GM06990 (cell line): ENCODE results near the gene GH2.
A peak's percentile ranks its signal among the peaks of the same experiment; 100 is the strongest.
"Not testable (repeated sequence)": the region's sequence is repeated elsewhere in the genome, so short reads cannot be mapped to it uniquely, and the experiment has no call there.

Source experiments
- DNase-seq: peaks from one replicate; pipeline ENCODE4 v3.0.0-alpha.2; 2011; ENCODE audit not compliant: insufficient read length; ENCODE audit errors: extremely low read depth
- H3K27me3 ChIP-seq: replicated peaks from 2 replicates; pipeline ENCODE4 v1.6.0; 2011; ENCODE audit warnings: low read length; ENCODE audit not compliant: control insufficient read depth, insufficient read depth
- H3K36me3 ChIP-seq: 2 replicates; pipeline ENCODE4 v1.5.1; 2011; ENCODE audit warnings: low read length; ENCODE audit not compliant: control insufficient read depth, insufficient read depth
- H3K4me3 ChIP-seq: replicated peaks from 2 replicates; pipeline ENCODE4 v1.5.1; 2011; ENCODE audit warnings: low read depth, mild to moderate bottlenecking, control low read depth, low read length
- TF ChIP-seq, protein P1 (sequence below): IDR thresholded peaks from 2 replicates; pipeline ENCODE4 v1.5.1; 2011; ENCODE audit warnings: low read length, control low read depth, mild to moderate bottlenecking, inconsistent platforms; ENCODE audit not compliant: insufficient read depth, poor library complexity, severe bottlenecking

The GH2 gene

DNA sequence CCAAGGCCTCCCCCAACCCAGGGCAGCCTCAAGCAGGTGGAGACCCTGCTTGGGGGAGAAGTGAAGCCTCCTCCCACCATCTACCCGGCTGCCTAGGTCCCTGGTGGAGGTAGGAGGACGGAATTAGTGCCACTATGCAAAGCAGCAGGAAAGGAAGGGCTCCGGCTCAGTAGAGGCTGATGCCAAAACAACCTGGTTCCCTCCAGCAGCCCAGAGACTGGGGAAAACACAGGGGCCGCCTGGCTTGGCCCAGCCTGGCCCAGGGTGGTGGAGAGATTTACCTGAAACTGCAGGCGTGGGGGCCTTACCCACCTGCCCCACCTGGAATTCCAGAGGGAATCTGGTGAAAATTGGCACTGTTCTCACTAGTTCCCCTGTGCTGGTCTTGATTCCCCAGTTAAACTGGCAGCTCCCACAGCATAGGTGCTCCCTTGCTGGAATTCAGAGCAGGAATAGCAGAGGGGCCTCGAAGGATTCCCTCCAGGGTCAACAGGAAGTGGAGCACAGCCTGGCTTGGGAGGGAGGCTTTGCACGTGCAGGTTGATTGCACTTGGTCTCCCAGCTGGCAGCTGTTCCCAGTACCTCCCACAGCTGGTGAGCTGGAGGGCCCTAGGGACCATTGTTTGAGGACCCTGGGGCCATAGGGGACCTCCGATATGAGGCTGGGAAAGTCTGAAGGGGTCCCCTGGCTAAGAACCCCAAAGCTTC lies 45.9 kb upstream of the GH2 start:
- Histone ChIP-seq H3K27me3 (no peaks in the 10 kb centered on the region), H3K36me3 (peaks cover 27% of the 10 kb centered on the region), H3K4me3 (no peak overlapping the region)
- DNase-seq, result no peak
- TF ChIP-seq, protein P1, sequence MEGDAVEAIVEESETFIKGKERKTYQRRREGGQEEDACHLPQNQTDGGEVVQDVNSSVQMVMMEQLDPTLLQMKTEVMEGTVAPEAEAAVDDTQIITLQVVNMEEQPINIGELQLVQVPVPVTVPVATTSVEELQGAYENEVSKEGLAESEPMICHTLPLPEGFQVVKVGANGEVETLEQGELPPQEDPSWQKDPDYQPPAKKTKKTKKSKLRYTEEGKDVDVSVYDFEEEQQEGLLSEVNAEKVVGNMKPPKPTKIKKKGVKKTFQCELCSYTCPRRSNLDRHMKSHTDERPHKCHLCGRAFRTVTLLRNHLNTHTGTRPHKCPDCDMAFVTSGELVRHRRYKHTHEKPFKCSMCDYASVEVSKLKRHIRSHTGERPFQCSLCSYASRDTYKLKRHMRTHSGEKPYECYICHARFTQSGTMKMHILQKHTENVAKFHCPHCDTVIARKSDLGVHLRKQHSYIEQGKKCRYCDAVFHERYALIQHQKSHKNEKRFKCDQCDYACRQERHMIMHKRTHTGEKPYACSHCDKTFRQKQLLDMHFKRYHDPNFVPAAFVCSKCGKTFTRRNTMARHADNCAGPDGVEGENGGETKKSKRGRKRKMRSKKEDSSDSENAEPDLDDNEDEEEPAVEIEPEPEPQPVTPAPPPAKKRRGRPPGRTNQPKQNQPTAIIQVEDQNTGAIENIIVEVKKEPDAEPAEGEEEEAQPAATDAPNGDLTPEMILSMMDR, result no peak

DNA sequence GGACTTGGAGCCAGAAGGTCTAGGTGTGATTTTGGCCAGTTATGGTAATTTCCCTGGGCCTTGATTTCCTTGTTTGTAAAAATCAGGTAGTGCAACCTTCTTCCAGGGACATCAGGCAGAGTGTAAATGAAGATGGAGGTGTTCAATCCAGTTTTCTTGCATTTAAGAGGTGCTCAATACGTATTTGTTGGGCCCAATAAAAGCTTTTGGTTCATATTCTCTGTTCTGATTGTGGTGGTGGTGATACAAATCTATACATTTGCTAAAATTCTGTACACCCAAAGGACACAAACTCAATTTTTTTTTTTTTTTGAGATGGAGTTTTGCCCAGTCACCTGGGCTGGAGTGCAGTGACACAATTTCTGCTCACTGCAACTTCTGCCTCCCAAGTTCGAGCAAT lies 44.4 kb upstream of the GH2 start:
- TF ChIP-seq, protein P1, result no peak

DNA sequence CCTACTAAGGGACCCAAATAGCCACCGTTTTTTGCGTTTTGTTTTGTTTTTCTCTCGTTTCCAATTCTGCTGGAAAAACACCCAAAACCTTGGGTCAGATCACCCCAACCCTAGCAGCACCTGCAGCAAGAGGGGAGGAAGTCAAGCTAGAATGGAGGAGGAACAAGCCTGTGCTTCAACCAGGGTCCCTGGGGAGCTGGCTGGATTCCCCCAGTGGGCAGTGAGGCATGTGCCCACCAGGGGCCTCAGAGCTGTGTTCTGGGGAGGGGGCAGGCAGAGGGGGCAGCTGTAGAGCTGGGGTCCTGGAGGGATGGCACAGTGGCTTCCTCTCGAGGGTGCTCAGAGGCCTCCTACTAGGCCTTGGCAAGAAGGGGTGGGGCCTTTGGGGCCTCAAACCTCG lies 43.9 kb upstream of the GH2 start:
- Histone ChIP-seq H3K4me3 (no peak overlapping the region), H3K36me3 (peaks cover 26% of the 10 kb centered on the region), H3K27me3 (no peaks in the 10 kb centered on the region)
- DNase-seq, result peak; percentile 61
- TF ChIP-seq, protein P1, result no peak

More for the DNA sequence above, 44.4 kb upstream of the GH2 start:
- H3K4me3 ChIP-seq, result no peak overlapping the region
- H3K27me3 ChIP-seq, result no peaks in the 10 kb centered on the region
- H3K36me3 ChIP-seq, result peaks cover 27% of the 10 kb centered on the region
- no peak for DNase-seq

DNA sequence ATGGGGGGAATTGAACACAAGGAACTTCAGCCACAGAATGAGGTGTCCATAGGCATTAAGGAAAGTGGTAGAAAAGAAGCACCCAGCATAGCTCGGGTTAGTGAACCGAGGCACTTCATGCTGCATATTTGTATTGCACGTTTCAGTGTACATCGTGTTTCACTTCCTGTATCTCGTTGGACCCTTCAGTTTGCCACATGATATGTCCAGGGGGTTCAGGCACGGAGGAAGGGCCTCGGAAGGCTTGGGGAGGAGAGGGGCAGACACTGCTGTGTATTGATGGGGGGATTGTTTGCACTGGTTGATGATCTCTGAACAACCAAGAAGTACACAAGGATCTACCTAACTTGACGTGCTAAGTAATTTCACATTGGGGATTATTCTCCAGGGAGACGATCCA lies 40.7 kb upstream of the GH2 start:
- not testable (repeated sequence) for DNase-seq, H3K4me3 ChIP-seq, H3K36me3 ChIP-seq

DNA sequence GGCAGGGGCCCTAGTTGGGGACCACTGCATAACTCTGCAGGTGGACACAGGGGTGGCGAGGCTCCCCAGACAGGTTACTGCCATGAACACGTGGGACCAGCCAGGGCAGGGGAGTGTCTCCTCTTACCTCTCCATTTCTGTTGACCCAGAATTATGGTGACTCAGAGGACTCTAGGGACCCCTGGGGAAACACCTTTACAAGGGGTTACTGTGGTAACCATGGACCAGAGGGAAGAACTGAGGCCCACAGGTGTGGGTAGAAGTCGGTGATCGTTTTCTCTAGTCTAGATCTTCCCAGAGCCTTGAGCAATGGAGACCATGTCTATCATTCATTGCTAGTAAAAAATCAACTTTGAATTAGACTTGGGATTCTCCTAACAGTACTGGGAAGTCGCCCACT lies 39.0 kb upstream of the GH2 start:
- not testable (repeated sequence) for DNase-seq, H3K27me3 ChIP-seq, H3K4me3 ChIP-seq, H3K36me3 ChIP-seq

More for the DNA sequence above, 40.7 kb upstream of the GH2 start:
- not testable (repeated sequence) for H3K27me3 ChIP-seq

DNA sequence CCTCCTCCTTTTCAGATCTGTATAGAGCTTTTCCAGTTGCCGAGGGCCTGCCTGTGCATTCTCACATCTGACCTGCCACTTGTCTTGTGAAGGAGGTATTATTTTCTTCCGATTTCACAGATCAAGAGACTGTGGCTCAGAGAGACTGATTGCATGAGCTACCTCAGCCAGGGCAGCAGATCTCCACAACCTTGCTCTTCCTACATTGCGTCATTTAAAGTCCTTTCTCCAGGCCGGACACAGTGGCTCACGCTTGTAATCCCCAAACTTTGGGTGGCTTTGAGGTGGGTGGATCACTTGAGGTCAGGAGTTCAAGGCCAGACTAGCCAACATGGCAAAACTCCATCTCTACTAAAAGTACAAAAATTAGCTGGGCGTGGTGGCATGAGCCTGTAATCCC lies 38.3 kb upstream of the GH2 start:
- not testable (repeated sequence) for DNase-seq, H3K4me3 ChIP-seq, H3K27me3 ChIP-seq, H3K36me3 ChIP-seq

DNA sequence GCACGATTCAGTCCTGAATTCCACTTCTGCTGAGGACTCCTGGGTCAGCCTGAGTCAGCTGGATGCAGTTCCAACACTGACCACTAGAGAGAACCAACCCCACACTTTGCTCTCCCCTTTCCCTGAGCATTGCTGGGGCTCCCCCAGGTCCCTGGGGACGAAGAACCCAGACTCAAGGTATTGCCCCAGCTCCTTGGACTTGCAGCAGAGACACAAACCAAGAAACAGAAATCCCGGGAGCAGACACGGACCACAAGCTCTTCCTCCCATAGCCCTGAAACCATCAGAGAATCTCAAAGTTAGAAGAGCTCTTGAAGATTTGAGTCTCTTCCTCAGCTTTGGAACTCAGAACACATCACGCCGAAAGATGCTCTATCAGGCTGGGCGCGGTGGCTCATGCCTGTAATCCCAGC lies 37.6 kb upstream of the GH2 start:
- DNase-seq, result peak; percentile 48
- TF ChIP-seq, protein P1, result peak; percentile 89
- Histone ChIP-seq H3K27me3 (no peaks in the 10 kb centered on the region), H3K4me3 (no peak overlapping the region), H3K36me3 (no peaks in the 10 kb centered on the region)

DNA sequence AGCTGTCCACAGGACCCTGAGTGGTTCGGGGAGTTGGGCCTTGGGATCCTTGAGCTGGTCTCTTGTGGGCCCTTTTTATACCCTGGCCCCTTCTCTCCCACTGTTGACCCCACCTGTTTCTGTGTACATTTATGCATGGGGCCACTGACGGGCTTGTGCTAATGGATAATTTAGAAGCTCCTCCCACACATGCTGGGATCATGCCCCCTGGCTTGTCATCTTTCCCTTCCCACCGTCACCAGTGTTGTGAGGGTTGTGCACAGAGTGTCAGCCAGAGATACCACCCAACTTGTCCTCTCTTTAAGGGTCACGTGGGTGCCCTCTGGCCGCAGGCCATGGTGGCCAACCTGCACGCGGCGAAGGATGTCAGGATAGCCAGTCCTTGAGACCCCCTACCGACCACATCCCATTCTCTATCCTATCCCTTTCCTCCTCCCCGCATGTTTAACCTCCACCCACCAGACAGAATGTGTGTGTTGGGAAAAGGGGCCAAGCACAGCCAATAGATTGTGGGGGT lies 37.1 kb upstream of the GH2 start, which contains the start of gene GH1:
Gene GH1 (minus strand): TSS at position 51 of the 517 bp plus-strand sequence. CDS start 63 bp downstream, outside the sequence.
- not testable (repeated sequence) for H3K27me3 ChIP-seq, H3K4me3 ChIP-seq, H3K36me3 ChIP-seq, DNase-seq
